NCI-H2081 (cell line): ENCODE data around the gene MKKS.
A peak's percentile ranks its signal among the peaks of the same experiment; 100 is the strongest.

Source experiments
- DNase-seq, 2 experiments: peaks; one replicate each; lab custom pipeline; 2025; lab: John Stamatoyannopoulos, UW

Gene MKKS

DNA sequence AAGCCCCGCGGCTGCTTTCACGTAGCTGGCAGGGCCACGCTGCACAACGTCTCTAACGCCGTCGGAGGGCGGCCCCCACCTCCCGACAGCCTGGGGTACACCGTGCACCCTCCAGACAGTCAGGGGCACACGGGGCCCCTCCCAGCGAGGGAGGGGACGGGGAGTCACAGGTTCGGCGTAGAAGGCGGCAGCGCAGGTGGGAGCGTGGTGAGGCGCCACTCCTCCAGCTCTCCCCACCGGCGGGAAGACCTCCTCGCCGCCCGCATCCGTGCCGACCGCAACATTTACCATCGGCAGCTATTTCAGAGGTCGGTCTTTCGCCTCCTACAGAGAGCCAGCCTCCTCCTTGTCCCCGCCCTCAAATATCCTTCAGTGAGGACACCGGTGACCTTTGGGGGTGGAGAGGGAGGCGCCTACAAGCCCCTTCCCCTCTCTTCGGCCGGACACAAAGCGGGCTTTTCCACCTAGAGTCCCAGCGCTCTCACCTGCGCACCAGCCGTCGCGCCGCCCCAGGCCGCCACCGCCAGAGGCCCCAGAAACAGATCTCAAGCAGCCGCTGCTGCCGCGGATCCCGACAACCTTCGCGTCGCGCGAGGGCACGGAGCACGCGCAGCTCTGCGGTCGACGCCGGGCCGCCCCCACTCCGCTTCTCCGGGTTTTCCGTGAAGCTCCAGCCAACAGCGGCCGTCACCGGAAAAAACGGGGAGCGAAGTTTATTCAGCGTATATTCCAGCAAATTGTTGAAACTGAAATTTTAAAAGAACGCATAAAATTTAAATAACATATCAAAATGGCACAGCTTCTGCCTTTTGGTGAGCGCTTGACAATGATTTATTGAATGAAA is at the start of gene MKKS:
TSS of gene MKKS (minus strand) at position 600 of the 844 bp plus-strand sequence. CDS start 20,708 bp downstream, outside the sequence.
- DNase-seq: peak; percentile 86 to 92

DNA sequence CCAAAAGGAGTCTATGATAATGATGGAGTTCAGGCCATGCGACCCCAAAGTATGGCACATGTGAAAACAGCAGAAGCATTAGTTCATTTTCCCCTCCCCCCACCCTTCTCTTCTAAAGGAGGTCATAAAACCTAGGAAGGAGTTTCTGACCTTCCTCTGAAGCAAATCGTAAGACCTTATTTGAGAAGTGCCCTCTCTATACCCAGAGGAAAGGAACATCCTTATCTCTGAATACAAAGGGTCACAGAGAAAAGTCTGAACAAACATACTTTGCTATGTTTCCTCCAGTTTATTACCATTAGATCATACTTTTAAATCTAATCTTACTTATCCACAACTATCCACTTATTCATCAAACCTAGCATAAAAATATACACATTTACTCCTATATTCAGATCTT is 49.7 kb upstream of the MKKS start:
- no peak for DNase-seq

DNA sequence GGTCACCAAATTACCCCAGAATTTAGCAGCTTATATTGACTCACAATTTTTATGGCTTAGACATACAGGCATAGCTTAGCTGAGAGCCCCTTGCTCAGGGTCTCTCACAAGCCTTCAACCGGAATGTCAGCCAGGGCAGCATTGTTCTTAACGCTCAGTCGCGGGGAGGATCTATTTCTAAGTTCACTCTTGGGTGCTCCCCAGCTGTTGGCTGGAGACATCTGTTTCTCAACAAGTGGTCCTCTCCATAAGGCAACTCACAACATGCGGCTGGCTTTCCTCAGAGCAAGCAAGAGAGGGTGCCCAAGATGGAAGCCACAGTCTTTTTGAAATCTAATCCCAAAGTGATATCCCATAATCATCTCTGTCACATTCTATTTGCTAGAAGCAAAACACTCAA is 47.7 kb upstream of the MKKS start:
- DNase-seq: no peak

DNA sequence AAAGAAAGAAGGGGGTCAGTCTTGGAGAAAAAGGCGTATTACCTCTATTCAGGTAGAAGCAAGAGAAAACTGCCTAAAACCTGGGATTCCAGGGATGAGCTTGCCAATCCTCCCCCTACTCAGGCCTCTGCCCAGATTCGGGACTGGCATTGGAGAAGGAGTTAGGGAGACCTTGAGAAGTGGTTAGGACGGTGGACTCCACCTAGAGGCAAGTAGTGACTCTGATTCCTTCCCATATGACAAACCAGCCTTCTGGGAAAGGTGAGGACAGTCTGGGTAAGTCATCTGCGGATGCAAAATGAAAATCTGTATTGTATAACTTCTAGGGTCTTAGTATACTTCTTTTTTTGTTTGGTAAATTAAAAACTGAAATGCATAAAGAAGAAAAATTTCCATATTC is 44.9 kb upstream of the MKKS start:
- DNase-seq: no peak

DNA sequence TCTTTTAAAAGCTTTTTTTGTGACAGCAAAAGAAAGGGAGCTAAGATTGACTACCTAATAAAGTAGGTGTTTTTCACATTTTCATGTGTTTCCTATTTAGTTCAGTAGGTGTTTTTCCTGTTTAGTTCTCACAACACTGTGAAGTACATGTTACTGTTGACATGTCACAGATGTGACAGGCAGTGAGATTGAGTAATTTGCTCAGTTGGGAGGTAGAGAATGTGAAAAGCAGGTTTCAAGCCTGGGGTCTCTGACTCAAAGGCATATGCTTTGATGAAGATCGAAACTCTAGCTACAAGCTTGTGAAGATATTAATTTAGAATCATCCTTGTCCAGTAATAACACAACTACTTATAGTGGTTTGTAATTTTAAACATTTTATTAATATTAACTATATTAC is 44.2 kb upstream of the MKKS start:
- no peak for DNase-seq

DNA sequence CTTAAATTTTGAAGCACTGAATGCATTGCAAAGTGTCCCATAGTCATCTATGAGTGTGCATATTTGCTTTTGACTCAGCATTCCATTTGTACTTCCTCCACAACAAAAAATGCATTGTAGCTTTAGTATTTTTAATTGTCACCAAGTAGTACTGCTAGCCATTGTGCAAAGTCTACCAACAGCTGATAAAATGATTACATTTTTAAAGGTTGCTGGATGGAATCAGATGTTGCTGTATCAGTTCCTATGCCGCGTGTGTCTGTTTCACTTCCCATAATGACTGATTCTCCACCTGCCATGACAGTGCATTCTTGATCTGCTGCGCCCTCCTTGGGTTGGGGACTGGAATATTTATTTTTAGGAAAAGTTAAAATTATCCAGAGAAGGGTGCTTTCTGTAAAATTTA is 42.3 kb upstream of the MKKS start:
- DNase-seq: no peak

DNA sequence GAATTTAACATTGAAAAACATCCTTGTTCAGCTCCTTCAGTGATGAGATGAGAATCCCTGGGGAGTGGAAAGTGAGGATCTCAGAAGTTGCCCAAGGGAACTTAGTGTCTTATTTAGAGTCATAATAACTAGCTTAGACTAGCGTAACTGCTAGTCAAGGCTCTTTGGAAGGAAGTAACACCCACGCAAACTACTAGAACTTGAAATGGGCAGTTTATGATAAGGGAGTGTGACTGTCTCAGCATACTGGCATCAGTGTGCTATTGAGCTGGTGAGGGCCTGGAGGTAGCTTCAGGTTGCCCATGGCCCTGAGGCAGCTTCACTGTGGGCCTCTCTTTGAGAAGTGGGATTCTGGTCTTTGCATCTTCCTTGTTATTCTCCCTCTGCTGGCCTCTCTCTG is 41.2 kb upstream of the MKKS start:
- no peak for DNase-seq

DNA sequence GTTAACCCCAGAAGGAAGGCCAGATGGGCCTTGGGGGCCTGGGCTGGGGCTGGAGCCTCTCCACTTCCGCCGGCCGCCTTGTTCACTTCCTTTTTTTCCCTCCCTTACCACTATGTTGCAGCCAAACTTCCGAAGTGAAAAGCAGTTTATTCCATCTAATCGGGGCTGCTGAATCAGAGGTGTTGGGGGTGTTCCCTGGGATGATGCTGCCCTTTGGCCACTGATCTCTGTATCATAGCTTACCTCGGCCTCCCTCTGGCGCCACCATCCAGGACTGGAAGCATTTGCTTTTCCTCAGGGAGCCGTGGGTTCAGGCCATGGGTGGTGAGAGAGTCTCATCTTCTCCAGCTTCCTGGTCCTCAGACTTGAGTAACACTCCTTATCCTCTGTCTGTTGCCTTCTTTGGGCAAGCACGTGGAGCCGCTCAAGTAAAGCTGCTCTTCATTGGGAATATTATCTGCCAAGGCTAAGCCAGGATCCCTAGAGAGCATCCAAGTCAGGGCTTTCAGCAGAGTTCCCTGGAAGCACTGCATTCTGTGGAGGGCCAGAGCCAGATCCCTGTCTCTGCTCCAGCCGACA is 40.7 kb upstream of the MKKS start:
- DNase-seq: no peak

DNA sequence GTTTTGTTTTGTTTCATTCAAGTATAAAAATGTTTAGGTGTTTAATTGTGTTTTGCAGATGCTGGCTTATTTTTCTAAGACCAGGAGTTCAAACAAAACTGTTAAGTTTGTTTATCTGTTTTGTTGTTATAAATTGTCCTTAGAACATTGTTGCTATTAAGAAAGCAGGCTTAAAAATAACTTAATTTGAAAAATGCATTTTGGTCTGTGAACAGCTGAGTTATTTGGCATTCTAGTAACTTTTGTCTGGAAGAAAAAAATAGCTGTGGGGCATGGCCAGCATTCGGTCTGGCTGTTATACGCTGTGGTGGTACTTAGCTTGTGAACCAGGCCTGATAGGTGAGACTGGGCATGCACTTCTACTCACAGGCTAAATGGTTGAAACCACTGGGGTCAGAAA is 38.8 kb upstream of the MKKS start:
- no peak for DNase-seq

DNA sequence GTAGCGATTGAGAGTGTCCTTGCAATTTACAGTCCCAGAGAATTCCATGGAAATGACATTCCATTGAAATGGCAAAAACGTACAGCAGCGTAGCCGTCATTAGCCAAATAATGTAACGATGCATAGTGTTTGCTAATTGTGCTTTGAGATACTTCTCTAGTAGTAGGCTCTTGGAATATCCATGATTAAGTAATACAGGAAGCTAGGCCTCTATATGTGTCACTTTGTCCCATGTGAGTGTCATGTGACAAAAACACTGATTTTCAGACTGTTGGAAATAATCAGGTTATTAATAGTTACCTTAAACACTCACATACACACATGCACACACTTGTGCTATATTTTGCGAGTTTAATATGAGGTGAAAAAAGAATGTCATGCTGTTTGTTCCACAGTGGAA is 36.3 kb upstream of the MKKS start:
- no peak for DNase-seq

DNA sequence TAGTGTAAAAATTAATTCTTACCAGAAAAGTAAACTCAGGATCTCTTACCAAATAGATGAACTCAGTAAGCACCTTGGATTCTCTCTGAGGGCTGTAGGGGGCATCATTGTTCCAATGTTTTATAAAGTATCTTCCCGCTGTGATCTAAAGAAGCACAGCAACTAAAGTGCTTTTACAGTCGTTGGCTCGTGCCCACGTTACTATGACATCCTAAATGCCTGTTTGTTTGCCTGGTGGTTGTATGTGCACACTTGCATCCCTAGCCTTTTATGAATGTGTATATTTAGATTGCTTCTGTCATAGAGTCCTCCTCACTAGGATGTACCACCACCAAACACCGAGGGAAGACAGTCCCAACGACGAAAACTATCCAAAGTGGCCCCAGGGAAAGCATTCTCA is 35.6 kb upstream of the MKKS start:
- peak; percentile 90 to 96 for DNase-seq

DNA sequence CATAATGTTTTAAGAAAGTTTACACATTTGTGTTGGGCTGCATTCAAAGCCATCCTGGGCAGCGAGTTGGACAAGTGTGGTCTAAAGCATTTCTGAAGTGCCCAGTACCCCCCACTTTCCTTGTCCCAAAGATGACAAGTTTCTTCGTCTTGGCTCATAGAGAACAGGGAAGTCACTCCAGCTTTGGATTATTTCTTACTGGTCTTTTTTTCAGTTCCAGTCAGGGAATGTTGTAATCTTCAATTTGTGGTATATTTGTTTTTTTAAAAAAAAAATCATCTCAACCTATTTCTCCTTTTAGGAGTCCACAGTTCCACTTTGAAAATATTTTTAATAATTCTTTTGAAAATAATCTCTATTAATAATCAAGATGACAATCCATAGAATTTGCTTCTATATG is 35.0 kb upstream of the MKKS start:
- DNase-seq: no peak

DNA sequence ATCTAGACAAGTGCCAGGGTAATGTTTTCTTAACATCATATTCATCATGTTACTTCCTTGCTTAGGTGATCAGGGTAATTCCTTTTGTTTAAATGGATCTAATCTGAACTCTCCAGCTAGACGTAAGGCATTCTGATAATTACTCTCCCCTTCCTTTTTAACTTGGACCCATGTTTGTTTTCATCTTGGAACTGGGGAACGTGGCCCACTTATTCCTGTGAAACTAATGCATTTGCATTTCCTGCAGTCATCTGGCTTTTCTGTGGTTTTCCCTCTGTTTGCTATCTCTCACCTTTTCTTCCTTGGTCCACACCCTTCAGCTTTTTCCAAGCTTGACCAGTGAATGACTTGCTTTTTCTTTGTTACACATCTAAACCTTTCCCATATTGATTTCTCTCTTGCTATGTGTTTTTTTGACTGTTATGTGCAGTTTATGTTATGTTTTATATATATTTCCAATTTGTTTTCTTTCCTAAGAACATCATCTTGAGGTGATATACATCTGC is 34.4 kb upstream of the MKKS start:
- no peak for DNase-seq

DNA sequence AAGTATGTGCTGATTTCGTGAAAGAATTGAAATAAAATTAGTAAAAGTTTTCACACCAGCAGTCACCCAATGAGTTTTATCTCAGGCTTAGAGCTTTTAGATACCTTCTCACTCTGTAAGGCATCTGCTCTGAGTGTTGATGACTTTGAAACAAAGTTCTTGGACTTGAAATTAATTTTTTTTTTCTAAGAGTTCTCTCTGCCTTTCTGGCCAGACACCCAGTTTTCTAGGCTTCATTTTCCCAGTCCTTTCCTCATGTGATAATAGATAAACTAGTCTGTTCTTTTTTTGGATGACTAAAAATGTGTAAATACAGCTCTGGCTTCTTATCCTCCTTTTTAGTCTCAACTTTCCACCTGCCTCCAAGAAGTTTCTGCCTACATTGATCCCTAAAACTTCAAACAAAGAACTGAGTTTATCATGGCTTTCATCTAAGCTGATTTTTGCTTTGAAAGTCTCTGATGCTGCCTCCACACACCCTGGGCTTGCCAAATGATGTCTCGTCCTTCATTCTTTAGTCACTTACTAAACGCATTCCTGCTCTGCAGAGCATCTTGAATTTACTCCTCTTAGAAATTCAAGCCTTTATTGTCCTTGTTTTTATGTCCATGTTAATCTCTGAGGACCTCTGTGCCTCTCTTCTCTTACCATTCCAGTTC is 33.8 kb upstream of the MKKS start:
- no peak for DNase-seq

DNA sequence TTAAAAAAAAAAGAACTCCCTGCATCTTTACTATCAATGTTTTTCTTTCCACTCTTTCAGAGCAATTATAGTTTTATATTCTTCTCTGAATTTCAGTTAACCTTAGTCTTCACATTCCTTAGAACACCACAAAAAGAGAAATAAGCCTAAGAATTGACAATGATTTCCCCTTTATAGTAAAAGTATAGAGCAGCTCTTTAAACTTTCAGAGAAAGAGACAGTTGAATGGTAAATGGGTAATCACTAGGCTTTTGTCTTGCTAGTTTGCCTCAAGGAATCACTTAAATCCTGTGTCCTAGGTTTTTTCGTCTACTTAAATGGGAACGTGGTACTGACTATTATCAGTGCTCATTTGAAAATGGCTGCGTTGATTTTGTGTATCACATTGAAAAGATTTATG is 32.8 kb upstream of the MKKS start:
- DNase-seq: no peak

DNA sequence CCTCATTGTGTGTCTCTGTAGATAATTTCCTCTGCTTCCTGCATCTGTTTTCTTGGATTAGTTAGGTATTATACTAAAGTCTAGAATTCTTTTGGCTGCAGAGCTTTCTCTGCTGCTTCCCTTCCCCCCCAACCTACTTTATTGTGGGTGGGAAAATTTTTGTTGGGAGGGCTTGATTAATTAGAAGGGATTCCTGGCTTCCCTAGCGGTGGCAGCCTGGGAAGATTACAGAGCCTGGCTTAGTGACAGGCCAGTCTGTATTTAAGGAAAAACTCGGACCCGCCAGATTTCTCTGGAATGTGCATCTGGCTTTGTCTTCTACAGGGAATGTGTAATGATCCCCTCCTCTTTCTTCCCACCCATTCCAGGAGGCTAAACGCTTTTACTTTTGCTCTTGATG is 32.3 kb upstream of the MKKS start:
- no peak for DNase-seq

DNA sequence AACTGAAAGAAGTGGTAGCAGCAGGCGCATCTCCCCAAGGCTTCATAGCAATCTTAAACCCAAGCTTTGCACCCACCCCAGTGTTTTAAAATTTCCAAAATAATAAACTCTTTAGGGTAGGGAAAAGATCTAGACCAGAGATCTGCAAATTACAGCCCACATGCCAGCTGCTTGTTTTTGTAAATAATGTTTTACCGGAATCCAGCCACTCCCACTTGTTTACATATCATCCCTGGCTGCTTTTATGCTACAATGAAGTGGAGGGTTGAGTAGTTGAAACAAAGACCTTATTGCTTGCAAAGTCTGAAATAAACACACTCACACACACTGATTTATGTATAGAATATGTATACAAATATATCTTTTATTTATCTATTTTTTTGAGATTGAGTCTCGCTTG is 31.1 kb upstream of the MKKS start:
- peak in 1 of 2 experiments; percentile 17 for DNase-seq

DNA sequence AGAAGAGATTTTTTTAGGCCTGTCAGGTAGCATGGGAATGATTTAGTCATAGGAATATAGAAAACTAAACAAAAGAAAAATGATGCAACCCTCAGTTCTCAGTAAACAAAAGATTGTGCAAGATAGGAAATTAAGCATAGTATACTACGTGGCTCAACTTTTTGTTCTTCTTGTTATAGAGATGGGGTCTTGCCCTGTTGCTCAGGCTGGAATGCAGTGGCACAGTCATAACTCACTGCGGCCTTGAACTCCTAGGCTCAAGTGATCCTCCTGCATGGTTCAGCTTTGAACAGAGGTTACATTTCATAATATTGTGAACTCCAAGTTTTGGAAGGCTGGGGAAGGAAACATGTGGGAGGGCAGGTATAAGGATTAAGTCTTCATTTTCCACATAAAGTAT is 29.6 kb upstream of the MKKS start:
- DNase-seq: no peak

DNA sequence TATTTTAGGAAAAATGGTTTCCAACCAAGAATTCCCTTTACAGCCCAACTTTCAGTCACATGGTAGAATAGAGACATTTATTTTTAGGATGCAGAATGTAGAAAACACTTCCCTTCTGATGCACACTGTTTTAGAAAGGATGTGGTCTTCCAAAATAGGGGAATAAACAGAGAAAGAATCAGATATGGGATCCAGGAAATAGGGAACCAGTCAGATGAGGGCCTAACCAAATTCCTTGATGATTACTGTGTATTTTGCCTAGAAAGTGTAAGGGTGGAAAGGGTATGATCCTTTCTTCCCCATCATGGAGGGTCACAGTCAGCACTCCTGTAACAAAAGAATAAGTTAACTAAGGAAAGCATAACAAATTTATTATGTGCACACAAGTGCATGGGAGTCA is 28.5 kb upstream of the MKKS start:
- DNase-seq: no peak

DNA sequence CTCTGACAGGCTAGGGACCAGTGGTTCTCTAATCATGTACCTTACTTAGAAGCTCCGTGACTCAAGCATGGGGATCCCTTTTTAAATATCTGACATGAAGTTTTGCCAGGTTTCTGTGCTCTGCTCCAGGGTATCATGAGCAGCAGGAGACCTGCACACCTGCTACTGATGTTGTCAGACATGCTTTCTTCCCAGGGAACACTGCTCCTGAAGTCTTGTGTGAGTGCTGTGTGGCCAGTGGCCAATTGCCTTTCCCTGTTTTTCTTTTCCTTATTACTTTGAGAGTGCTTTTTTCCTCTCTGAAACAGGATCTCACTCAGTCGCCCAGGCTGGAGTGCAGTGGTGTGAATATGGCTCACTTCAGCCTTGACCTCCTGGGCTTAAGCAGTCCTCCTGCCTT is 27.5 kb upstream of the MKKS start:
- DNase-seq: no peak

DNA sequence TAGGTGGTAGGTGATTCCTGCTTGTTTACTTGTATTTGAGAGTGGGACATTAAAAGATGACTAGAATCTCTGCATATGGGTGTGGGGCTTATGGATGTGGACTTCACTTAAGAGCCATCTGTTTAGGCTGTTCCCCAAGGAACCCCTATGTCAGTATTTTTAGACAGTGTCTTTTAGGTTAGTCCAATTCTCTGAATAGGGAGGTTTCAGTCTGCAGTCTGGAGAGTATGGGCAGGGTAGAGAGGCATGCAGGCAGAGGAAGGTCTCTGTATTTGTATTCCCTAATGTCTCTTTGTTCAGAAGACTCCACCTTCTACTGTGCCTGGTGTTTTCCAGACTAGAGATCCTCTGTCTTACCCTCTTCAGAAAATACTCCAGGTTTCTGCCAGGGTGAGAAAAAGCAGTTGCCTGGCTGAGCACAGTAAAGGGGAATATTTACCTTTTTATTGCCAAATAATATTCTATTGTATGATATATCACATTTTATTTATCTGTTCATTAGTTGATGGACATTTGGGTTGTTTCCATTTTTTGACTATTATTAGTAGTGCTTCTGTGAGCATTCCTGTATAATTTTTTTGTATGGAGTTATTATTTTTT is 20.2 kb upstream of the MKKS start:
- DNase-seq: no peak

DNA sequence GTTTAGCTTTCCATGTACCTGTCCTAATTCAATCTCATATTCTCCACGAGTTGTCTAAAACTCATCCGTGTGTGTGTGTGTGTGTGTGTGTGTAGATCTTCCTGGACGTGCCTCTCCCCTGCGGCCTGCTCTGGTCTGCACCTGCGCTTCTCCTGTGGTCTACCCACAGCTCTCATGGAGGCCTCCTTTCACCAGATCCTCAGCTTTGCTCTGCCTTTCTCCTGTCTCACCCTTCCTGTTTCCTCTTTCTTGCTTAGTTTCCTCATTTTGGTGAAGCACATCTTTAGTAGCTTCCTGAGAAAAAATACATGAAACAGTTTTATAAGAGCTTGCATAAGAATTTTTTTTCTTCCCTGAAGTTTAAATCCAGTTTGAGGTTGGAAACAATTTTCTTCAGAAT is 19.2 kb upstream of the MKKS start:
- DNase-seq: no peak

DNA sequence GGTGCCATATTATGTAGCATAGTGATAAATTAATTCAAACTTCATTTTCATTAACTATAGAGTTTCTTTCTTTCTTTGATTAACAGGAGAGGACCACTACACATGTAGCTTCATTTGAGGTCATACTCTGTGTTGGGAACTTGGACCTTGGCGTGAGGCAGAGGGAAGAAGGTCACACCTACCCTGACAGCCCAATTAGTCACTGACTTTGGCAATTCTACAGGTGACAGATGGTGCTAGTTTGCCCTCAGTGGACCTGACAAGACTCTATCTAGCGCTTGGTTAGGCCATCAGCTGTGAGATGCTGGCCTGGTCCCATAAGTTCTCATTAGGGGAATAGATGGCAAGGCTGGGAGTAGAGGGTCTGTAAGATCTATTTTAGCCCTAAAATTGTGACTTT is 15.2 kb upstream of the MKKS start:
- no peak for DNase-seq
